Measurements from ENCODE around the gene RAB6A. TPM values are rescaled to one million over a fixed set of nuclear protein-coding genes. Genes with fewer than 3 reads are reported as not detected.
"Not testable (repeated sequence)": the region's sequence is repeated elsewhere in the genome, so short reads cannot be mapped to it uniquely, and the experiment has no call there.

Gene RAB6A
- 88.9 TPM for polyA plus RNA-seq (ENCODE audit: insufficient read length)

DNA sequence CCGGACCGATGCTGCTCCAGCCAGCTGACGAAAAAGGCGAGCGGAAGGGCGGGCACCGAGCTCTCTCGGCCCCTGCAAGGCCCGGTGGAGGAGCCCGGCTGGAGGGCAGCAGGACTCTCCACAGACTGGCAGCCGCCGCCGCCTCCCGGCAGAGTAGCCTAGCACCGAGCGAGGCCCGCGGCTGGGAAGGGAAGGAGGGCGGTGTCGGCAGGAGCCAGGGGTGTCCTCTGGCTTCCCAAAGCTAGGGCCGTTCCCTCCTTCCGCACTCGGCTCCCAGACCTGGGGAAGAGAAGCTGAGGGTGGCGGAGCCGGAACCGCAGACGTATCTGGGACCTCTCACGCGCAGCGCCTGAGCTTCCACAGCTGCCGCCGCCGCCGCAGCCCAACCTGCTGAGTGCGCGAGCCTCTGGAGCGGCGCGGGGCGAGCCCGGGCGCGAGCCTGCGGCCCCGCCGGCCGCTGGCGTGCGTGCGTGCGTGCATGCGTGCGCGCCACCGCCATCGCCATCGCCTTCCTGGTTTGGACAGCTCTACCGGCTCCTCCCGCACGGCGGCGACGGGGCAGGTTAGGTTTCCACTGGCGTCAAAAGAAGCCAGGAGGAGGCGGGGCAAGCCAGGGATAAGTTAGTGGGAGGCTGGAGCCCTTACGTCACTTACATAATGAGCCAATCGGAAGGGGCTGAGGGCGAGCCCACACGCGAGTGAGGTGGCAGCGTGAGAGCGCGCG is at the start of gene RAB6A:
Gene RAB6A, minus strand, starts transcription at position 396 of the 724 bp plus-strand sequence. CDS start 439 bp downstream, outside the sequence.
- peak; percentile 99 for DNase-seq (ENCODE audit: low read depth)

DNA sequence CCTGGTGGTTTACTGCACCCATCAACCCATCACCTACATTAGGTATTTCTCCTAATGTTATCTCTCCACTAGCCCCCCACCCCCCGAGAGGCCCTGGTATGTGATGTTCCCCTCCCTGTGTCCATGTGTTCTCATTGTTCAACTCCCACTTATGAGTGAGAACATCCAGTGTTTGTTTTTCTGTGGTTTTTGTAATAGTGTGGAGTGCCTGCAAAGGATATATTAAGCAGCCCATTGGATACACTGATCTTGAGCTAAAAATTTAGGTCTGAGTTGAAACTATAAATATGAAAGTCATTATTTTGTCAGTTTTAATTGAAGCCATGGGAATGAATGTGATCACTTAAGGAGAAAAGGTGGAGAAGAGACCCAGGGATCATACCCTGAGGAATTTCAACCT is 49.8 kb upstream of the RAB6A start:
- no peak for DNase-seq (ENCODE audit: low read depth)

DNA sequence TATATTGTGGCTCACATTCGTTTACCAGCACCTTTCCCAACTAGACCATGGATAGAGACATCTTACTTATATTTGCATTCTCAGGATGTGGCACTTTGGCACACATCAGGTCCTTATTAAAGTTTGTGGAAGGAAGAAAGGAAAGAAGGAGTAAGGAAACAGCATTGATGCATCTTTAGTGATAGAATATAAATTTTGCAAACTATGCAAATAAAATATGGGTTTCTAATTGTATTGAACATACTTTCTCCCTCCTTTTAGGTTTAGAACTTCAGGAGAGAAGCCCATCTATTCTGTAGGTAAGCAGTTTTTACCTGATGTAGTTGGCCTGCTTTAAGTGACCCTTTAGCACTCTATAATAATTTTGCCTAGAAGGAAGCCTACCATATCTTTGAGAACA is 47.2 kb upstream of the RAB6A start:
- no peak for DNase-seq (ENCODE audit: low read depth)

- DNase-seq (ENCODE audit: low read depth): no peak
These were observed 43.8 kb upstream of the RAB6A start for GRCh38 chr11:73804712-73805111.

DNA sequence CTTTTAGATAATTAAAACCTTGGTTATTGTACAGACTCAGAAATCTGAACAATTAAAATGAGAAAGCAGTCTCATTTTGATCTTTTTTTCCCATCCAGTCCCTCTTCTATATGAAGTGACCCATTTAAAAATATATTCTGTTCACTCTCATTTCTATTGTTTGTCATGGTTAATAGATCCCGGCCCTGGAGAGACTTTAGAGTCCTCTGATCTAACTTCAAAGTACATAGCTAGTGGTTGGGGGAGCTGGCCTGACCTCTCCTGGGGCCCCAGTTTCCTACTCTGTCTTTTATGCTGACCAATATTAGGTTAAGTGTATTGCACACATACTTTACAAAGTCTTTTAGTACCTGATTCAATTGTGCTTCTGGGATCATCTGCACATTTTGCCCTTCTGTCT is 40.3 kb upstream of the RAB6A start:
- no peak for DNase-seq (ENCODE audit: low read depth)

DNA sequence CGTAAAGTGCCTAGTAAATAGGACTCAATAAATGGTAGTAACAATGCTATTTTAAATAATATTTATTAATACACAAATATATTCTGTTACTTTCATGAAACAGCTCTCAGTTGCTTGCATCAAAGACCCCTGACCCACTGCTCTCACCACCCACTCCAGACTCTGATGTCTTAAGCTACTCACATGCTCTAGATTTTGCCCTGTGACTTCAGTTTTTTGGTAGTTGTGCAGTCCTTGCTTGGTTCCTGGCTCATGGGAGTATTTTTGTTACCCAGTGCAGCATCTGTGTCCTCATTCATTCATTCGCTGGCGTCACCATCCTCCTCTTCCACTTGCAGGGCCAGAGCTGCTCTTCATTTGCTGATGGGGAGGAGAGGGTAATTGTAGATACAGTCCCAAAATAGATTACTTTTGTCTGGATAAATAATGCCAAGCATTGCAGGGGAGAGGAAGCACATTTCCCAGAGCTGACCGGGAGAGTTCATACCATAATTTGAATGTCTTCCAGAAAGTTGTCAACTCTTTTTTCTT is 39.5 kb upstream of the RAB6A start:
- no peak for DNase-seq (ENCODE audit: low read depth)

DNA sequence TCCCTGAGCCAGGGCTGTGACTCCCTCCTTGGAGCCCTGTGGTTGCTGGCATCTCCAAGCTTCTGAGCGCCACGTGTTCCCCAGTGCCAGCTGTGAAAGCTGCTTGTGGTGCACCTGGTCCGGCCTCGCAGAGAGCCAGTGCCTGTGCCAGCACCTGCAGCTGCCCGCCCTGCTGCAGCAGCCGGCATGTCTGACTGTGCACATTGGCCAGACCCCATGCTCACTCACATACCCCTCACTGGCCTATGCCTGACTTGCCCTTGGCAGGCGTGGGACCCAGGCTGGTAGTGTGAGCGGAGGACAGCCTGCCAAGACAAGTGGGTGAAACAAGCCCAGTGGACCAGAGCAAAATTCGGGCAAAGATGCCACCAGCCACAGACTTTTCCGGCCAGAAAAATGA is 36.6 kb upstream of the RAB6A start:
- DNase-seq (ENCODE audit: low read depth): no peak

GRCh38 chr11:73795925-73796632 is 35.2 kb upstream of the RAB6A start:
- DNase-seq (ENCODE audit: low read depth): no peak

DNA sequence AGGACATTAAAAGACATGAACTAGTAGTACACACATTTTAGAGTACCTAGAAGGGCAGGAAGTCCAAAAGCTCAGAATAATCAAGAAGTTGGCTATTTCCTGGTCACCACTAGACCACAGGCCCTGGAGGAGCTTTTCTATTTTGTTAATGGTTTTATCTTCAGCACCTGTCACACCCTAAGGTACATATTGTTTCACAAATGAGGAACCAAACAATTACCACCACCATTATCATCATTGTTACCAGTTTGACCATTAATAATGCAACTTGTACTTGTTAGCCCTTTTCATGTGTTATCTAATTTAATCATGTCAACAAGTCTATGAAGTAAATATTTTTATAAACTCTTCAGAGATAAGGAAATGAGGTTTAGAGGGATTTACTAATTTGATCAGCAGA is 31.7 kb upstream of the RAB6A start:
- DNase-seq (ENCODE audit: low read depth): no peak

DNA sequence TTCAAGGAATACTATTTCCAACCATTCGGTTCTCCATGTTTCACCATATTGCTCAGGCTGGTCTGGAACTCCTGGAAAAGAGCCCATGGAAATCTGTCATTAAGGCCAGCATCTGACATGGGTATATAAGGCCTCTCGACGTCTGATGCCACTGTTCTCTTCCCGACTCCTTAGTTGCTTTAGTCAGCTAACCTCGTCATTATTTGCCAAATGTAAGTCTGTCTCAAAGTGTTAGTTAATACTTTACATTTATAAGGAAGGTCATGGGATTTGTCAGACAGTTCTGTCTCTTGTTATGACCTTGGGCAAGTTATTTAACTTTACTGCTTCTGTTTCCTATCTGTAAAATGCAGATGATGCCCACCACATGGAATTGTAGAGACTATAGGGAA is 28.4 kb upstream of the RAB6A start:
- no peak for DNase-seq (ENCODE audit: low read depth)

- DNase-seq (ENCODE audit: low read depth): peak; percentile 81
These were observed 27.0 kb upstream of the RAB6A start, which contains the start of gene MRPL48 for GRCh38 chr11:73787643-73788558. Gene MRPL48, plus strand, starts transcription at chr11:73787874. Its CDS starts 98 bp downstream, at chr11:73787972.

DNA sequence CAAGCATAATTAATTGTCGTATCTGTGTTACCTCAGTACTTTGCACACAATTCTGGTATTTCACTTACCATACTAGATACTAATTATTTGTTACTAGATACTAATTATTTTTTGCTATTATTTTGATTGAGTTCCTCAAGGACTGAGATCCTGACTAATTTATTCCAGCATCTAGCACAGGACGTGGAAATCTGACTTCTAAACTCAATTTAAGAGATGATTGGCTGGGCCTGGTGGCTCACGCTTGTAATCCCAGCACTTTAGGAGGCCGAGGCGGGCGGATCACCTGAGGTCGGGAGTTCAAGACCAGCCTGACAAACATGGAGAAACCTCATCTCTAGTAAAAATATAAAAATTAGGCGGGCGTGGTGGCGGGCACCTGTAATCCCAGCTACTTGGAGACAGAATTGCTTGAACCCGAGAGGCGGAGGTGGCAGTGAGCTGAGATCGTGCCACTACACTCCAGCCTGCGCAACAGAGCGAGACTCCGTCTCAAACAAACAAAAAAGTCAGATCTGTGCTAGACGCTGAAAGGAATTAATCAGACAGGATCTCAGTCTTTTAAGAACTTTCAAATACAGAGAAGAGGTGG is 26.3 kb upstream of the RAB6A start:
- DNase-seq (ENCODE audit: low read depth): no peak

GRCh38 chr11:73785467-73785866 is 24.6 kb upstream of the RAB6A start:
- DNase-seq (ENCODE audit: low read depth): not testable (repeated sequence)

GRCh38 chr11:73784734-73785133 is 23.9 kb upstream of the RAB6A start:
- no peak for DNase-seq (ENCODE audit: low read depth)

DNA sequence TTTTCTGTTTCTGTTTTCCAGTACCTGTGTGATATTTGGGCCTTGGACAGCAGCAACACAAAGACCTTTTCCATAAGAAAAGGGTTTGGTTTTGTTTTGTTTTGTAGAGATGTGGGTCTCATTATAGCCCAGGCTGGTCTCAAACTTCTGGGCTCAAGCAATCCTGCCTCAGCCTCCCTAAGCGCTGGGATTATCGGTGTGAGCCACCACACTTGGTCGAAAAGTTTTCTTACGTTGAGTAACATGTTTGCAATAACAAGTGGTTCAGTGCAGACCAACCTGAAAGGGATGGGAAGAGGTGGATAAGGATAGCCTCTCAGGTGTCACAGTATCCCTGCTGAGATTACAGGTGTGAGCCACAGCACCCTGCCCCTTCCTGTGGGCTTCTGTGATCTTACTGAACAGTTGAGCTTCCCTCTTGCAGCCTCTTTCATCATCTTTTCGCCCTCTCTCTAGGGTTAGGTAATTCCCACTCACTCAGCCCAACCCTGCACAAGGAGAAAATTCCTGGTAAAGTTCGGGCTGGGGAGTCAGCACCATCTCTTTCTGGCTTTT is 23.3 kb upstream of the RAB6A start:
- DNase-seq (ENCODE audit: low read depth): no peak

DNA sequence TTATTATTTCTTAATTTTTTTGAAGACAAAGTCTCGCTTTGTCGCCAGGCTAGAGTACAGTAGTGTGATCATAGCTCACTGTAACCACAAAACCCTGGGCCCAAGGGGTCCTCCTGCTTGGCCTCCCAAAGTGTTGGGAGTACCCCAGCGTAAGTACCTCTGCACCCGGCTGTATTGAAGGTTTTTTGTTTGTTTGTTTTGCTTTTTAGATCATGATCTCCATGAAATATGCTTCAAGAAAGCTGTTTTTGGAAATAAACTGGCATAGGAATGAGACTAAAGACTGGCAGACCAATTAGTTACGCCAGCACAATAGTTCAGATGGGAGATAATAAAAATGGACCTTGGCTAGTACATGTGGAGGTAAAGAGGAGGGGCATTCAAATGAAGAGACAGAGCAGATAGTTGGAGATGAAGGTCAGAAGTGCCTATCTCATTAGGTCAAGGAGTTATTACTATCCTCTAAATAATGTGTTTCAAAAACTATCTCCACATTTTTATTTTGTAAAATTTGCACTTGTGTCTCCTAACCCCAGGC is 22.7 kb upstream of the RAB6A start:
- no peak for DNase-seq (ENCODE audit: low read depth)

- no peak for DNase-seq (ENCODE audit: low read depth)
These were observed 20.4 kb upstream of the RAB6A start for GRCh38 chr11:73781303-73781702.

DNA sequence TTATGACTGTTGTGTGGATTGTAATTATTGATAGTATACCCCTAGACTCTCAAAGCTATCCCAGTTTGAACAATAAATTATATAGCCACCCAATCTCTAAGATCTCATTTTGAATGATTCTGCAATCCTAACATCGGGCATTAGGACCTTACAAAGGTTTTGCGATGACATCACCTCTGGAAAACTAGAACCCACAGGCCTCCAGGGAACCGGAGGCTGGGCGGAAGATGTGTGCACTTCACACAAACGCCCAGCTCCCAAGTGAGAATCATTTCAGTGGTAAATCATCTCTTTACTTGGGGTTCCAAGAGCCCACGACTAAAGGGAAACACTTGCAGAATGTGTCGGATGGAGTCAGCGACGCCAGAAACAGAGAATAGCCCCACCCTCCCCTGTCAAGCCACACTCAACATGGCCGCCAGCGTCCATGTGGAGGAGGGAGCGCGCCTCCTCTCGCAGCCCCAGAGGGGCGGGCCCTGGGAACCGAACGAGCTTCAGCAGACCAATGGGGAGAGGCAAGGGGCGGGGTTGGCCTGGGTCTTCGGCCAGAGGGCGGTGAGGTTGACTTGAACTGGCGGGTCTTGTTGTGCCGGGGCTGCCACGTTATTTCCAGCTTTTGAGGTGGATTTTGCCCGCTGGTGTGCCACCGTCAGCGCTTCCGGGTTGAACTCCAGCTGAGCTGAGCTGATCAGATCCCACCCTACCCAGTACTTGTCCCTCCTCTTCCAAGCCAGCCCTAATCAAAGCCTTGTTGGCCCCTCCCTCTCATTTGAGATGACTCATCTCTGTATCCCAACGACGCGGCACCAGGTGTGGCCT is 18.4 kb upstream of the RAB6A start:
- peak; percentile 95 for DNase-seq (ENCODE audit: low read depth)

GRCh38 chr11:73770811-73771210 is 9.9 kb upstream of the RAB6A start:
- DNase-seq (ENCODE audit: low read depth): not testable (repeated sequence)

DNA sequence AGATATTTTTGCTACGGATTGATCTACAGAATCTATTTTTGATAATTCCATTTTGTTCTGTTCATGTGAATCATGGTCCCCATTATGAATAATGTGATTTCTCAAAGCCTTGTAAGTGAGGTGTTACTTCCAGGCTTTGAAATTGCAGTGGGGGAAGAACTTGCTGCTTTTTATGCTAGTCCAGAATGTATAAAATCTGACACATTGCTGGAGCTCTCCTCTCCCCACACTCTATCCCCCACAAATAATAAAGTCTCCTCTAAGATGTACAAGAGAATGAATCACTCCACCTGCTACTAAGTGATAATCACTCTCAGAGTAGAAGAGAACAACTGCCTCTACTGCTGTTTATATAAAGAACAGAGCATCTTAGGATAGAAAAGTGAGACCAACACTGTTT is 5.9 kb upstream of the RAB6A start:
- DNase-seq (ENCODE audit: low read depth): no peak

All from forelimb muscle (tissue), 1 donor.